Right lobe of liver (tissue), 6 donors: ENCODE results near the gene KCNE3. TPM values are rescaled to one million over a fixed set of nuclear protein-coding genes. Genes with fewer than 3 reads are reported as not detected.
"Not testable (repeated sequence)": the region's sequence is repeated elsewhere in the genome, so short reads cannot be mapped to it uniquely, and the experiment has no call there.

Experiments
- ATAC-seq, 4 donors: fragments of 200-7000 bp; cut with Tn5 transposase; one replicate each; pipeline ENCODE4 v1.9.1; 2020; ENCODE audit warnings: mild to moderate bottlenecking in 4 of 4, moderate library complexity in 4 of 4
- DNase-seq, 3 donors: peaks; one replicate each; pipeline ENCODE4 v3.0.0-alpha.2; 2020
- H3K27ac ChIP-seq, 3 donors: fragments of 200-600 bp; one replicate each; pipeline ENCODE4 v1.8.0; 2022
- H3K27me3 ChIP-seq, 2 donors: fragments of 200-600 bp; one replicate each; pipeline ENCODE4 v1.8.0; 2022
- H3K36me3 ChIP-seq, 4 donors: fragments of 200-600 bp; sonication (generic) in 1 of 4; one replicate each; pipeline versions ENCODE4 v1.5.1 to v1.8.0; 2017 to 2022; ENCODE audit warnings: control low read depth in 1 of 4
- H3K4me1 ChIP-seq, 4 donors: fragments of 200-600 bp; sonication (generic) in 1 of 4; one replicate each; pipeline versions ENCODE4 v1.5.1 to v1.8.0; 2017 to 2022; ENCODE audit warnings: control low read depth in 1 of 4
- H3K4me3 ChIP-seq, 3 donors: fragments of 200-600 bp; one replicate each; pipeline ENCODE4 v1.8.0; 2022
- H3K9me3 ChIP-seq, 4 donors: fragments of 200-600 bp; sonication (generic) in 1 of 4; one replicate each; pipeline versions ENCODE4 v1.5.1 to v1.8.0; 2017 to 2022; ENCODE audit warnings: control low read depth in 1 of 4
- CTCF ChIP-seq, 4 donors: fragments of 200-600 bp in 3 of 4; fragments of 450-650 bp in 1 of 4; IDR thresholded peaks; one replicate each; pipeline versions ENCODE4 v1.5.1 to v1.8.0; 2016 to 2022; ENCODE audit warnings: antibody characterized with exemption in 4 of 4, mild to moderate bottlenecking in 2 of 4
- POLR2A ChIP-seq: fragments of 450-650 bp; IDR thresholded peaks from one replicate; pipeline ENCODE4 v1.6.1; 2017; ENCODE audit warnings: antibody characterized with exemption, mild to moderate bottlenecking
- WGBS: methylation state at CpG from one replicate; pipeline ENCODE4 v1.1.6; 2018; ENCODE audit warnings: low coverage, low lambda C conversion rate; ENCODE audit not compliant: insufficient coverage; ENCODE audit errors: missing lambda C conversion rate; 5-methylcytosine and 5-hydroxymethylcytosine counted together
- intact Hi-C, 2 donors: fragments of 100-400 bp; cut with DNase I; formaldehyde crosslinking; loops; one replicate each; pipeline versions ENCODE4 v1.11.2 to v1.14.1; 2022
- total RNA-seq, 6 experiments: library from RNA; depleted of rRNA in 2 of 6; stranded (reverse); fragments of >200 nt in 2 of 6; fragmentation: NEBNext Ultra II Directional in 3 of 6; extraction: Animal tissue kit (Norgen Biotek cat#: 25700) in 3 of 6; gene quantifications; one replicate each; pipeline versions ENCODE4 v1.1.0 to v1.2.4, GENCODE V29; 2016 to 2023
- donor health status: DM: no; HTN: yes; CAD: no.
- donor health status: DM: no; HTN: no; CAD: no.
- donor health status: DM: no; HTN: no; CAD: no.
- donor health status: DM: no; HTN: yes; CAD: no.
- donor health status: DM: no; HTN: yes; CAD: no.

The KCNE3 gene
- total RNA-seq, 6 experiments from 2014 or later = 1.3 to 7.6 (median 4.8) TPM

DNA sequence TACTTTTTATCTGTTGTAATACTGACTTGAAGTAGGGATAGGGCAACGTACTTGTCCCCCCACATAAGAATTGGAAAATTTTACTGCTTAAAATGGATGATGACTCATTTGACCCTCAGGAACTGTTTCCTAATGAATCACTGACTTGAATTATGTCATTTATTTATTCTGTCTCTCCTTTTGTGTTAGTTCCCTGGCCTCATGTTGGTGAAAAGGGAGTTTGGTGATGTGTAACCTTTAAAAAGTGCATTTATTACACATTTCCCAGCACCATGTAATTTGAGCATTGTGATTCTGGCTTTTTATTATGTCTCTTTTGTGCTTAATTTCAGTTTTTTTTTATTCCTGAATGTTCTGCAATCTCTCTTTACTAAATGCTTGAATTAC, 48.8 kb downstream of the KCNE3 start:
- Histone ChIP-seq H3K27me3 (no peaks in the 10 kb centered on the region), H3K36me3 (no peaks in the 10 kb centered on the region), H3K4me1 (no peaks in the 10 kb centered on the region), H3K4me3 (no peak overlapping the region), H3K9me3 (no peaks in the 10 kb centered on the region), H3K27ac (no peak overlapping the region)
- TF ChIP-seq POLR2A (no peak), CTCF (IDR thresholded peaks at IDR 0.05) (no peak)
- WGBS = 48% methylated on average over 1 of the region's 1 CpG
- intact Hi-C loops = no loop called here
- DNase-seq (no peak), ATAC-seq (peak in 1 of 4 donors; percentile 75)

DNA sequence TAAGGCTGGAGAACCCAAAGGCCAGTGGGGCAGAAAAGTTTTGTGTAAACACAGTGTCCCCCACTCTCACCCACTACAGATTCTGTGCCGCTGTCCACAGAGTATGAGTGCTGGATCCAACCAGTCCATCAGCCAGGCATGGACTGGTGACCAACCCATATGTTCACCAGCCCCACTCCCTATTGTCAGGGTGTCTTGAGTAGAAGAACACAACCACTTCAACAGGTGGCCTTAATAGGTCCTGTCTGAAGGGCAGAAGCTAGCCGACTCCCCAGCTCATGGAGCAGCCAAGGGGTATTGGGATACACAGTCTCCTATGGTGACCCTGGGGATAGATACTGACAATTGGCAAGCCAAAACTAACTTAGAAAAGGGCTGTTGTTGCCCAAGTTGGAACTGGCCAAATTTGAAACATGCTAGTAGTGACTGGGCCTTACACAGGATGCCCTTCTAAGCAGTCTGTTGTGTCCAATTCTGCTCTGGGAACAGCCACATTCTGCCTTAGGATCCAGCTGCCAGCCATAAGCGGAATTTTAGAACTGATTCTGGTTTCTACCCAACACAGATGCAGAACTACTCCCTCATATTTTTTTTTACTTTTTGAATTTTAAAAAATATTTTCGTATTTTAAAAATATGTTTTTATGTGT, 49.4 kb downstream of the KCNE3 start:
- Histone ChIP-seq H3K27me3 (no peaks in the 10 kb centered on the region), H3K9me3 (no peaks in the 10 kb centered on the region), H3K4me3 (no peak overlapping the region), H3K27ac (no peak overlapping the region), H3K4me1 (no peaks in the 10 kb centered on the region), H3K36me3 (no peaks in the 10 kb centered on the region)
- ATAC-seq (no peak), DNase-seq (no peak)
- intact Hi-C loops = no loop called here
- 81% methylated on average over 3 of the region's 4 CpGs for WGBS
- TF ChIP-seq POLR2A = no peak
- TF ChIP-seq CTCF (IDR thresholded peaks at IDR 0.05) = no peak

DNA sequence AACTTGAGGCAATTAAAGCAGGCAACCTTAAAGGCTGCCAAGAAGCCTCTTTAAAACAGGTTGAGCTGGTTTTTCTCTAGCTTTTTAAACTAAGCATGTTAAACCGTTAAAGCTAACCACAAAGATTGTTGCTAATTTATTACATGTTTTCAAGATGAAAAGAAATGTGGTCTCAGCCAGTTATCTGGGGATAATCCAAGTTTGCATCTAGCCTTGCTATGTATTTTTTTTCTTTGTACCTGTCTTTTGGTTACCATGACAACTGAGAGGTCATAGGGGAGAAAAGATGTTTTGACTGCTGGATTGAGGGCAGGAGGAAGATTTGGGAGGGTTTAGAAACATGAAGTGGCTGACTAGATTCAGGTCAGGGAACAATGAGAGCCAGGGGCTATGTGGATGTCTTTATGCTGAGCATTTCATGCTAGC, 50.0 kb downstream of the KCNE3 start:
- WGBS = 58% methylated on average over 1 of the region's 1 CpG
- H3K4me1 ChIP-seq = no peaks in the 10 kb centered on the region
- H3K4me3 ChIP-seq = no peak overlapping the region
- no peaks in the 10 kb centered on the region for H3K27me3 ChIP-seq
- H3K36me3 ChIP-seq = no peaks in the 10 kb centered on the region
- H3K9me3 ChIP-seq = no peaks in the 10 kb centered on the region
- no peak for ATAC-seq
- TF ChIP-seq CTCF (IDR thresholded peaks at IDR 0.05) = no peak
- no peak for TF ChIP-seq POLR2A
- no peak overlapping the region for H3K27ac ChIP-seq
- DNase-seq = no peak
- intact Hi-C loops = no loop called here

- H3K27ac ChIP-seq, intact Hi-C loops, H3K27me3 ChIP-seq, DNase-seq, H3K4me1 ChIP-seq, ATAC-seq, H3K36me3 ChIP-seq, H3K4me3 ChIP-seq, H3K9me3 ChIP-seq: not testable (repeated sequence)
- WGBS = 80% methylated on average over 1 of the region's 1 CpG
Observed at GRCh38 chr11:74416974-74417373, 50.4 kb downstream of the KCNE3 start.

DNA sequence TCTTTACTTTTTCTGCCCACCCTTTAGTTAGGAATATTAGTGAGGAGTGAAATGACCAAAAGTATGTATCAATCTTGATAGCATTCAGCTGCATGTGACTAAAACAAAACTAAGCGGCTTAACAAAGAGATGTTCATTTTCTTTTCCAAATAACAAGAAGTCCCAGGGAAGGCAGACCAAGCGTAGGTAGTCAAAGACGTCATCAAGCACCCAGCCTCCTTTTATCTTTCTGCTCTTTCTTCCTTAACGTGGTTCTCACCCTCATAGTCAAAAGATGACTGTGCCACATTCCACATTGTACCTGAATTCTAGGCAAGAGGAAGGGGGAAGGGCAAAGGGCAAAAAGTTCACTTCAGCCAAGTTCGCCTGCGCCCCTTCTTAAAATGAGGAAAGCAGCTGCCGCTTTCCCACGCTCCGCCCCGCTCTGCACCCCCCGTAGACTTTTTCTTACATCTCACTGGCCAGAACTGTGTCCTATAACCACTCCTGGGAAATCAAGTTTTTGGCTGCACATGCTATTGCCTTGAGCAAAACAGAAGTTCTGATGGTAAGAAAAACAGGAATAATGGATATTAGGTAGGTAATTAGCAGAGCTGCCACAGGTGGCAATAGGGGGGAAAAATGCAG, 54.5 kb downstream of the KCNE3 start:
- 66% methylated on average over 11 of the region's 11 CpGs for WGBS
- Histone ChIP-seq H3K27me3 (no peaks in the 10 kb centered on the region), H3K36me3 (no peaks in the 10 kb centered on the region), H3K9me3 (no peaks in the 10 kb centered on the region), H3K4me1 (no peaks in the 10 kb centered on the region), H3K27ac (no peak overlapping the region), H3K4me3 (no peak overlapping the region)
- intact Hi-C loops = no loop called here
- TF ChIP-seq CTCF (IDR thresholded peaks at IDR 0.05) (no peak), POLR2A (no peak)
- ATAC-seq (no peak), DNase-seq (no peak)
